HG03280 (cell line): Measurements from ENCODE around the gene MCF2L.

Experiments used
- ATAC-seq: cut with Tn5 transposase; IDR thresholded peaks from one replicate; pipeline ENCODE4 v1.9.1; 2021; ENCODE audit warnings: mild to moderate bottlenecking, moderate library complexity; ENCODE audit not compliant: unreplicated experiment

Gene MCF2L

DNA sequence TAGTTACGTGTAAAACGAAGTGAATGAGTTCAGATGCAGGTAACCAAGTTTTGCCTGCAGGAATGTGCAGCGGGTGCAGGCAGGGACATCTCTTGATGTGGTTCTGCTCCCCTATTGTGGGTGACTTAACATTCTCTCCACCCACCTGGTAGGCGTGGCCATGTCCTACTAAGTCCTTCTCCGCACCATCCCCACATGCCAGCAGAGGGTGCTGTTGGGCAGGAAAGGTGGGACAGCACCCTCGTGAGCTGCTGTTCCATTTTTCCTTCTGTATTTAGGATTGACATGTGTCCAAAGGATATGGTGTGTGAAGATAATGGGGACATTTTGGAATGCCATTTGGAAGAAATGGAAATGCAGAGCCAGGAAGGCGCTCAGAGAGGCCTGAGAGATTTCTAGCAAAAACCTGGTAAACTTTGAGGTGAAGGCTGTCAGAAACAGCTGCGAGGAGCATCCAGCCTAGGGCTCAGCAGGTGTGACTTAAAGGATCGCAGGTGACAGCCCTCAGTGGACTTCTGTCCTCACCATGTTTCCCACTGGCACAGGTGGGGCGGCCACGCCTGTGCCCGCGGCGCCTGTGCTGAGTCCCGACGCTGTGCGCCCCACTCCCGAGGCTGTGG lies 26.2 kb upstream of the MCF2L start:
- ATAC-seq: peak; percentile 98

DNA sequence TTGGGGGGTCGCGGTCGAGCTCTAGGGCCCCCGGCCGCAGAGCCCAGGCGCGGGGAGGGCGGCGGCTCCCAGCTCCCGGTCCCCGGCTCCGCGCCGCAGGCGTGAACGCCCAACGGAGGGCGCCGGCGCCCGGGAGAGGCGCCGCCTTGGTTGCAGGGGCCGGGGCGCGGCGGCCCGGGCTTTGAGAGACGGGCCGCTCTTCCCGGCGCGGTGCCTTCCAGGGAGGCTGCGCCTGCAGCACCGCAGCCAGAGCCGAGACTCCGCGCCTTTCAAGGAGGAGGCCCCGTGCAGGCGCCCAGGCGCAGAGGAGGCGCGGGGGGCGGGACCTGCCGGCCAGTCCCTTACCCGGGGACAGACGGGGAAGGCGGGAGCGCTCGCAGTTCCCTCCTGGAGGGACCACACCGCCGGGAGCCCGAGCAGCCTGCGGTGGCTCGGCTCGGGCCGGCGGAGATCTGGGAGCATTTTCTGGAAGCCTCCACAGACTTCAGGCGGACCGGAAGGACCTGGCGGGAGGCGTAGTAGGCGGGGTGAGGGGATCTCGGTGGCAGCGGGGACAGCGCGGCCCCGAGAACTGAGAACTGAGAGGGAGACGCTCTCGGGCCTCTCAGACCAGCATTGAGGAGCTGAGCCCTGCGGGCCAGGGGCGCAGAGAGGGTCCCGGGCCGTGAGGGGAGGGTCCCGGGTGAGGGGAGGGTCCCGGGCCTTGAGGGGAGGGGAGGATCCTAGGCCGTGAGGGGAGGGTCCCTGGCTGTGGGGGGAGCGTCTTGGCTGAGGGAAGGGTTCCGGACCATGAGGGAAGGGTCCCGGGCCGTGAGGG lies 25.5 kb upstream of the MCF2L start:
- peak; percentile 10 for ATAC-seq

GRCh38 chr13:112947796-112948195 lies 21.2 kb upstream of the MCF2L start:
- ATAC-seq: no peak

- ATAC-seq: no peak
These were observed 17.2 kb upstream of the MCF2L start for GRCh38 chr13:112951674-112952371.

- no peak for ATAC-seq
These were observed 16.1 kb upstream of the MCF2L start for GRCh38 chr13:112952759-112953551.

GRCh38 chr13:112953591-112954487 lies 15.2 kb upstream of the MCF2L start:
- no peak for ATAC-seq

- ATAC-seq: no peak
These were observed 14.3 kb upstream of the MCF2L start for GRCh38 chr13:112954488-112955270.

DNA sequence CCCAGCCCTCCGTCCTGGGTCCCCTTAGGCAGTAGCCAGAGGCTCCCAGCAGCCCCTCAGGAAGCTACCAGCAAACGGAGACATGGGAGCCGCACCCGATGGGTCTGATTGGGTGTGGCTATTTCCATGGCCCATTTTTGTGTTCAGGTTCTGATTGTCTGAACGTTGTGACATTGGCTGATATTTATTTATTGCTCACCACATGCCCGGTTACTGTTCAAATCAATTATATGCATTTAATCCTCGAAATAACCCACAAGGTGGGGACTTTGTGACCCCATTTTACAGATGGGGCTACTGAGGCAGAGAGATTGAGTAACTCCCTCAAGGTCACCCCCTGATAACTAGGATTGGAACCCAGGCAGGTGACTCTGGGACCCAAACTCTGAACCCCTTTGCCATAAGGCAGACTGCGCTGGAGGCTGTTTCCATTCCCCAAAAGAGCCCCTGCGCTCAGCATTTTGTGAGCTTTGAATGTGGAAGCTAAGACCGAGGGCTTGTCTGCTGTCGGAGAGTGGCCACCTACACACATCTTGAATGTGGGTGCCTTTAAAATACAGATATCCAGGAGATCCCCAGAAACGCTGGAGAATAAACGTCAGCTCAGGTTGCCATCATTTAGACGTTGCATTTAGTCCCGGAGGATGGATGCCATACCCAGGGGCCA lies 13.6 kb upstream of the MCF2L start:
- no peak for ATAC-seq

DNA sequence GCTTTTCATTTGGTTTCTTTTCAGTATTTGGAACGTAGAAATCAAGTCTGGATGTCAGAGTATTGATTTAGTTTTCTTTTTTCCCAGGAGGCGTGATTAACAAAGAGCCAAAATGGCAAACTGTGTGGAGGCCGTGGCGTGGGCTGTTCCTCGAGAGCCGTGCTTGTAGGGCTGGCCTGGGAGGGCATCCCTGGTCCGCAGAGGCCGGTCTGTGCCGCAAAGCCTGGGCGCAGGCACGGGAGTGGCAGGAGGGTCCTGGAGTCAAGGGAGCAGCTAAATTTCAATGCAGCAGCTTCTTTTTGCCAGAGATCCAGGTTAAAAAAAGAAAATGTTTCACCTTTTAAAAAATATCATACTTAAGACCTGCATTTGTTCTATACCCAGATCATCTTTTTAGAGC lies 13.1 kb upstream of the MCF2L start:
- ATAC-seq: no peak

DNA sequence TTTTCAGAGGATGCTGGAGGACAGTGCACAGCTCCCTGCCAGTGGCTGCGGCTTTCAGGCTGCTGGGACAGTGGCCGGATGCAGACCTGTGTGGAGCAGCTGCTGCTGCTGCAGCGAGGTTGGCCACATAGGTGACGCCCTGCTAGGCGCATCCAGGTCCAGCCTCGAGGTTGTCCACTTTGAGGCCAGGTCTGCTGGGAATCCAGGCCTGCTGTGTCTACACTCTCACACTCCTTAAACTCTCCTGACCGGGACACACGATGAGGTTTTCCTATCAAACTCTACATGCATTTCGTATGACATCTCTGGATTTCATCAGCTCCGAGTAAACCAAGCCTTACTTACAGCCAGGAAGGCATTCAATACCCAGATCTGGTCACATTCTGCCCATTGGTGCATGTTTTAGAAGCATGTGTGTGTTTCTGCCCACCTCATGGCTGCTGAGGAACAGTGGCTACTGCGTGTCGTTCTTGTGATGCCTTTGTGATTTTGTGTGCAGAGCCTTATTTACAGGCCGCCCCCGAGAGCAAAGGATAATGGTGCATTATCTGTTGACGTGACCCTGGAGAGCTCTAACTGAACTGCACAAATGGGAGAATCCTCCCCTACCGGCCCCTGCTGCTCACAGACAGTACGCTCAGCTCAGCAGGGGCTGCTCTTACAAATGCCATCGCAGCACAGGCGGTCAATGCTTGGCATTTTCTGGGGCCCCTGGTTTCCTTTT lies 12.3 kb upstream of the MCF2L start:
- no peak for ATAC-seq

DNA sequence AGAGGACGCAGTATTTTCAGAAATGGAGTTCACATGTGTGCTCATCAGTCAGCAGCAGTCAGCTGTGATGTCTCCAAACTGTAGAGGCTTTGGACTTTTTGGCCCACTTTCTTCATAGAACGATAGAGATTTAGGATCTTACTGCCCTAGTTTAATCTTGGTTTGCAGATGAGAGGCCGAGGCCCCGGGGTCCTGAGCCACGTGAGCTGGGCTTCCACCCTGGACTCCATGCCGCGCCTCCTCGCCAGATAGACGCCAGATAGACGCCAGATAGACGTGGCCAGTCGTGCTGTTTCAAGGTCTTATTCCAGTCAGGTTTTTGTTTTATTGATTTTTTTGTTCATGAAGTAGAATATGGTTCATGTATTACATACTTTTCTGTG lies 11.7 kb upstream of the MCF2L start:
- no peak for ATAC-seq

DNA sequence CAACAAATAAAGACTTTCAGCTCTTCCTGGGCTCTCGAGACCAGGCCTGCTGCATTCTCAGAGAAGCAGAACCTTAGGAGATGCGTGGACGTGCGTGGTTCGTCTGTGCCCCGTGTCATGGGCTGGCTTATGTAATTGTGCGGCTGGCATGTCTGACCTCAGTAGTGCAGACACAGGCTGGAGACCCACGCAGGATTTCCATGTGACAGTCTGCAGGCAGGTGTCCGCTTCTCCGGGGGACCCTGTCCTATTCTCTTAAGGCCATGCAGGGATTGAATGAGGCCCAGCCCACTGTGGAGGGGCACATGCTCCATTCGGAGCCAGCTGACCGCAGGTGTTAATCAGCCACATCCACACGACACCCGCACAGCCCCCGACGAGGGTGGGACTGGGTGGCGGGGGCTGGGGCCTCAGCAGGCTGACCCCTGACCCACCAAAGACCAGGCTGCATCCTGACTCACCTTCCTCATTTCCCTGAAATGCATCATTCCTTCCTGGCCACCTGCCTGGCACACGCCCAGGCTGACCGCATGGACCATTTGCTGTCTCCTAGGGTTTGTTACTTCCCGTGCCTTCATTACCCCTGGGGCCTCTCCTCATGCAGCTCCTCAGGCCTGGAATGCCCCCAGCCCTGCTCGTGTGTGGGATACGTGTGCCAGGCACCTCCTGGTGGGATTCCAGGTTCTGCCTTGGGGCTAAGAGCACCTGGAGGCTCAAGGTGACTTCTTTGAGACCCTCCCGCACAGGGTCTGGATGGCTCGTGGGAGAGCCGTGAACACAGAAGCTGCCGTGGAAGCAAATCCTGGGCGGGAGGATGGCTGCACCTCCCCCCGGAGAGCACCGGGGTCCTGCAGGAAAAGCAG lies 10.7 kb upstream of the MCF2L start:
- ATAC-seq: no peak

GRCh38 chr13:112959206-112959605 lies 9.8 kb upstream of the MCF2L start:
- ATAC-seq: no peak

DNA sequence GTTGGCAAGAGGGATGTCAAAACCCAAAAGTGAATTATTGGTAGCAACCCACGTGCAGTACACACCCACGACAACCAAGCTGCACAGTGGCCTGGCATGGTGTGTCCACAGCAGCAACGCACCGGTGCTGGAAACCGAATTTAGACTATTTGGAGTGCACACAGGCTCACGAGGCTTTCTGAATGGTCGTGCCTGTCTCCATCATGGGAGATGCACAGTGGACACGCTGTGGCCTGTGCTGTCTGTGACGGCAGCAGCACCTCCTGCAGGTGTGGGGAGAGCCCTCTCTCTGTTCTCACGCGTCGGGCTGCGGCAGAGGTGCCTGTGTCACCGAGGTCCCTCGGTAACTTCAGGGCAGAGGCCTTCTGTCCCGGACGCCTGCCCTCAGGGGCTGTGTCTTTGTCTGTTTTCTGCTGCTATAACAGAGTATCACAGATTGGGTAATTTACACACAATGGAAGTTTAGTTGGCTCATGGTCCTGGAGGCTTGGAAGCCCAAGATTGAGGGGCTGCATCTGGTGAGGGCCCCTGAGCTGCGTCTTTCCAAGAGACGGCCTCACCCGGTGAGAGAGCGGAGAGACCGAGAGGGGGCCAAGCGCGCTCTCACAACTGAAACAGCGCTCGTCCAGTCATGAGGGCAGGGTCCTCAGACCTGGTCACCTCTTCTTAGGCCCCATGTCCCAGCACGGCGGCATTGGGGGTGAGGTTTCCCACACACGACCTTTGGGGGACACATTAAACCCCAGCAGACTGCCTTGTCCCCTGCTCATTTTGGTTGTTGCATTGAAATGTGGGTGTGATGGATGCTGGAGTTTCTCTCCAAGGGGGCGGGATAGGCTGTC lies 9.1 kb upstream of the MCF2L start:
- ATAC-seq: no peak

DNA sequence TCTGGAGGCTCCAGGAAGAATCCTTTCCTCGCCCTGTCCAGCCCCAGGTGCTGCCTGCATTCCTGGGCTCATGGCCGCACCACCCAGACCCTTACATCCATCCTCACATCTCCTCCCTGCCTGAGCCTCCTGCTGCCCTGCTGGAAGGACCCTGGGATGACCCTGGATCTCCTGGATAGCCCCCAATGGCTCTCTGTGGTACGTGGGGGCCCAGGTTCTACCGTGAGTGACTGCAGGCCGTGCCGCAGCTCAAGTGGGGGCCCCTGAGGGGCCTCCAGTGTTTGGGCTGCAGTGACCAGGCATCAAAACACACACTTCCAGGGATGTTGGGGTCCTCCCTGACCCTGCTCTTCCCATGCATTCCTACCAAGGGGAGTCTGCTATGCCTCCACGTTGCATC lies 8.3 kb upstream of the MCF2L start:
- no peak for ATAC-seq
